Measurements from ENCODE around the gene FAS. TPM values are rescaled to one million over a fixed set of nuclear protein-coding genes. Genes with fewer than 3 reads are reported as not detected.
"Not testable (repeated sequence)": the region's sequence is repeated elsewhere in the genome, so short reads cannot be mapped to it uniquely, and the experiment has no call there.

The FAS gene
- total and polyA plus RNA-seq, 2 experiments from 2014 or later = 0.77 to 1.2 TPM

GRCh38 chr10:89007129-89007893, 16.7 kb downstream of the FAS start:
- H3K27ac ChIP-seq = no peak overlapping the region
- no peaks in the 10 kb centered on the region for H3K9me3 ChIP-seq (ENCODE audit: low read depth)
- no peak for TF ChIP-seq CTCF (IDR thresholded peaks at IDR 0.05; ENCODE audit: low read depth, low read length)
- H3K36me3 ChIP-seq = no peaks in the 10 kb centered on the region
- no peaks in the 10 kb centered on the region for H3K27me3 ChIP-seq
- H3K4me3 ChIP-seq = no peak overlapping the region
- H3K4me1 ChIP-seq (ENCODE audit: low read depth) = no peaks in the 10 kb centered on the region
- no peak for DNase-seq (ENCODE audit: low read depth in 1 of 2, low spot score in 1 of 2)

- not testable (repeated sequence) for H3K4me3 ChIP-seq; H3K27me3 ChIP-seq; DNase-seq (ENCODE audit: low read depth in 1 of 2, low spot score in 1 of 2); H3K36me3 ChIP-seq; H3K4me1 ChIP-seq (ENCODE audit: low read depth); H3K27ac ChIP-seq; H3K9me3 ChIP-seq (ENCODE audit: low read depth)
Measured at GRCh38 chr10:89018700-89019346, 28.2 kb downstream of the FAS start.

GRCh38 chr10:89019569-89020327, 29.1 kb downstream of the FAS start:
- Histone ChIP-seq H3K36me3 (no peaks in the 10 kb centered on the region), H3K9me3 (ENCODE audit: low read depth) (no peaks in the 10 kb centered on the region), H3K27ac (no peak overlapping the region), H3K4me1 (ENCODE audit: low read depth) (no peaks in the 10 kb centered on the region), H3K4me3 (no peak overlapping the region), H3K27me3 (no peaks in the 10 kb centered on the region)
- peak in 1 of 2 donors; percentile 34 for DNase-seq (ENCODE audit: low read depth in 1 of 2, low spot score in 1 of 2)
- no peak for TF ChIP-seq CTCF (IDR thresholded peaks at IDR 0.05; ENCODE audit: low read depth, low read length)

GRCh38 chr10:89021526-89021925, 30.9 kb downstream of the FAS start:
- DNase-seq (ENCODE audit: low read depth in 1 of 2, low spot score in 1 of 2); H3K4me3 ChIP-seq; H3K27ac ChIP-seq; H3K36me3 ChIP-seq; H3K4me1 ChIP-seq (ENCODE audit: low read depth); H3K27me3 ChIP-seq; H3K9me3 ChIP-seq (ENCODE audit: low read depth): not testable (repeated sequence)

GRCh38 chr10:89022734-89023133, 32.1 kb downstream of the FAS start:
- H3K4me1 ChIP-seq (ENCODE audit: low read depth) = no peaks in the 10 kb centered on the region
- no peak overlapping the region for H3K27ac ChIP-seq
- no peak for TF ChIP-seq CTCF (IDR thresholded peaks at IDR 0.05; ENCODE audit: low read depth, low read length)
- H3K4me3 ChIP-seq = no peak overlapping the region
- H3K9me3 ChIP-seq (ENCODE audit: low read depth) = no peaks in the 10 kb centered on the region
- no peaks in the 10 kb centered on the region for H3K36me3 ChIP-seq
- H3K27me3 ChIP-seq = no peaks in the 10 kb centered on the region
- DNase-seq (ENCODE audit: low read depth in 1 of 2, low spot score in 1 of 2) = no peak

- Histone ChIP-seq H3K9me3 (ENCODE audit: low read depth) (no peaks in the 10 kb centered on the region), H3K36me3 (no peaks in the 10 kb centered on the region), H3K4me3 (no peak overlapping the region), H3K27ac (no peak overlapping the region), H3K27me3 (peaks cover 8% of the 10 kb centered on the region), H3K4me1 (ENCODE audit: low read depth) (no peaks in the 10 kb centered on the region)
- DNase-seq (ENCODE audit: low read depth in 1 of 2, low spot score in 1 of 2) = no peak
- no peak for TF ChIP-seq CTCF (IDR thresholded peaks at IDR 0.05; ENCODE audit: low read depth, low read length)
Measured at GRCh38 chr10:89025453-89025852, 34.9 kb downstream of the FAS start.
